GM12801 (cell line): ENCODE results near the gene MYH14.

Experiments
- TF ChIP-seq, protein P1 (sequence below): IDR thresholded peaks from one replicate; pipeline ENCODE4 v1.5.1; 2011; ENCODE audit warnings: control low read depth; ENCODE audit not compliant: insufficient read length; ENCODE audit errors: extremely low read depth

Gene MYH14

DNA sequence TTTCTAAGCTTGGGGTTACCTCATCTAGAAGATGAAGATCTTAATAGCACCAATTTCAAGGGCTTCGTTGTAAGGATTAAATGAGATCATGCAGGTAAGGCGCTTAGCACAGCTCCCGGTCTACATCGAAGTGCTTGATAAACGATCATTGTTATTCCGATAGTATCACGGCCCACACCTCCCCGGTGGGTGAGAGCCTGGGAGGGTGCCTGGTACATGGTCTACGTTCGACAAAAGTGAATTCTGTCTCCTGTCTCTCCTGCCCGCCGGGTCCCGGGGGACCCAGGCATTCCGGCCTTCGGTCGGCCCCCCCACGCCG, 501 bp upstream of the MYH14 start:
- TF ChIP-seq, protein P1, sequence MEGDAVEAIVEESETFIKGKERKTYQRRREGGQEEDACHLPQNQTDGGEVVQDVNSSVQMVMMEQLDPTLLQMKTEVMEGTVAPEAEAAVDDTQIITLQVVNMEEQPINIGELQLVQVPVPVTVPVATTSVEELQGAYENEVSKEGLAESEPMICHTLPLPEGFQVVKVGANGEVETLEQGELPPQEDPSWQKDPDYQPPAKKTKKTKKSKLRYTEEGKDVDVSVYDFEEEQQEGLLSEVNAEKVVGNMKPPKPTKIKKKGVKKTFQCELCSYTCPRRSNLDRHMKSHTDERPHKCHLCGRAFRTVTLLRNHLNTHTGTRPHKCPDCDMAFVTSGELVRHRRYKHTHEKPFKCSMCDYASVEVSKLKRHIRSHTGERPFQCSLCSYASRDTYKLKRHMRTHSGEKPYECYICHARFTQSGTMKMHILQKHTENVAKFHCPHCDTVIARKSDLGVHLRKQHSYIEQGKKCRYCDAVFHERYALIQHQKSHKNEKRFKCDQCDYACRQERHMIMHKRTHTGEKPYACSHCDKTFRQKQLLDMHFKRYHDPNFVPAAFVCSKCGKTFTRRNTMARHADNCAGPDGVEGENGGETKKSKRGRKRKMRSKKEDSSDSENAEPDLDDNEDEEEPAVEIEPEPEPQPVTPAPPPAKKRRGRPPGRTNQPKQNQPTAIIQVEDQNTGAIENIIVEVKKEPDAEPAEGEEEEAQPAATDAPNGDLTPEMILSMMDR: no peak

DNA sequence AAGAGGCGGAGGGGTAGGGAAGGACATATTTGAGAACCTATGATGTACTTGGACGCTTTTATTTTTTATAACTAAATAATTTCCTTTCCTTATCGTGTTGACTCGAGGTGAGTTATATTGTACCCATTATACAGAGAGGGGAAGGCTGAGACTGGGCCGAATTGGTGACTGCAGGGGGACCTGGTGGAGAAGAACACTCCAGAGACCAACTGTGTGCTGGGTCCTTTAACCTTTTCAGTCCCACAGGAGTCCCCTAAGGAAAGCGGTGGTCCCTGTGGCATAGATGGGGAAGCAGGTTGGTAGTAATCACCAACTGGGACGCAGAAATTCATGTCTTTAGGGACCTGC, 633 bp downstream of the MYH14 start:
- TF ChIP-seq, protein P1: no peak

DNA sequence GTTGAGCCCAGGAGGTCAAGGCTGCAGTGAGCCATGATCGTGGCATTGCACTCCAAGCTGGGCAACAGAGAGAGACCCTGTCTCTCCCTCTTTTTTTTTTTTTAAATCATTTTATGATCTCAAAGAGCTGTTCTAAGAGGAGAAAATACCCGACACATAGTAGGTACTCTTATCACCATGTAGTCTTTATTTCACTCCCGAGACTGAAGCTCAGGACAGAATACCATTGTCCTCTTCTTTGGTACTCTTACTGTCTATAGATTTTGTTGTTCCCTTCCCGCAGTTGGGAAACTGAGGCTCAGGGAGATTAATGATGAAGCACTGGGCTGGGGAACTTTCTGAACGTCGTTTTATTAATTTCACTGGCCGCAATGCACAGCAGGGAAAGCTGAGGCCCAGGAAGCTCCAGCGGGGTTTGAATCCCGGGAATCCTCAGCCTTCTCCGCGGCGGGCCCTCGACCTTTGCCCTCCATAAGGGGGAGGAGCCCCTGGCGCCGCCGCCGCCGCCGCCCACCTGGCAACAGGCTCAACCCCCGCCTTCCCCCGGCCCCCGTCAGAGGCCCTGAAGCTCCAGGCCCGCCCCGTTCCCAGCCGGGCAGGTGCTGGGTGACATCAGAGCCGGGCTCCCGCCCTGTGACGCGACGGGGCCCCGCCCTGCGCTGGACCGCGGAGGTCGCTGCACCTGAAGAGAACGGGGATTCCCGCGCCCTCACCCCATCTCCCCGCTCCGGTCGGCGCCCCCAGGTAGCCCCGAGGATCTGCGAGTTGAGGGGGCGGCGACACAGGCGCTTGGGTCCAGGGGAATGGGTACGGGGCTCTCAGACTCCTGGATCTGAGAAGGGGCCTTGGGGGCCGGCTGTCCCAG, 1.6 kb downstream of the MYH14 start:
- TF ChIP-seq, protein P1: no peak

DNA sequence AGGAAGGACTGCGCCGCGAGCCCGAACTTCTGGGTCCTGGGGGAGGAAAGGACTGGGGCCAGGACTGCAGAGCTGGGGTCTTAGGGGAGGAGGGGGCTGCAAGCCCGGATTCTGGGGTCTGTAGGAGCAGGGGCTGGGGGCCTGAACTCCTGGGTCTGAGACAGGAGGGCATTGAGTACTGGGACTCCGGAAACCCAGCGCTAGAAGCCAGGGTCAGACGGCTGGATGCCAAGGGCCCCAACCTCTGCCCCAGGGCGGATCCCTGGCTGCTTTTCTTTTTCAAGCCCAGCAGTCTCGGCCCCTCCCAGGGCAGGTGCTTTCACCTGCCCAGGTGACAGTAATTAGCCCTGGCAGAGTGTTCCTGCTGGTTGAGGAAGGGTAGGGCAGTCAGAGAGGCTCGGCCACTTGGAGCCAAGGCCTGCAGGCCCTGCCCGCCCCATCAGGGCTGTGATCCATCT, 2.3 kb downstream of the MYH14 start:
- TF ChIP-seq, protein P1: no peak

DNA sequence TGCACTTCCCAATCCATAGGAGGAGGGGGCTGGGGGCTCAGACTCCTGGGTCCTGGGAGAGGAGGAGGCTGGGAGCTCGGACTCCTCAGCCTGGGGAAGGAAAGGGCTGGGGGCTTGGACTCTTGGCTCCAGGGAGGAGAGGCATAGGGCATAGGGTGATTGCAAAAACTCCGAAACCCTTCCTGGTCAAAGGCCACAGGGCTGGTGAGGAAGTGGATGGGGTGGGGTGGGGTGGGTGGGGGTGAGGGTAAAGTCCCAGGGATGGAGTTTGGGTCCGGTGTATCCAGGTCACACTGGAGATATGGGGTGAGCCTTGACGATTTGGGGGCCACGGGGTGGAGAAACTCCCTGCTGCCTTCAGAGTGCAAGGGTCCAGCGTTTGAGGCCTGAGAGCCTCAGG, 2.8 kb downstream of the MYH14 start:
- TF ChIP-seq, protein P1: no peak

DNA sequence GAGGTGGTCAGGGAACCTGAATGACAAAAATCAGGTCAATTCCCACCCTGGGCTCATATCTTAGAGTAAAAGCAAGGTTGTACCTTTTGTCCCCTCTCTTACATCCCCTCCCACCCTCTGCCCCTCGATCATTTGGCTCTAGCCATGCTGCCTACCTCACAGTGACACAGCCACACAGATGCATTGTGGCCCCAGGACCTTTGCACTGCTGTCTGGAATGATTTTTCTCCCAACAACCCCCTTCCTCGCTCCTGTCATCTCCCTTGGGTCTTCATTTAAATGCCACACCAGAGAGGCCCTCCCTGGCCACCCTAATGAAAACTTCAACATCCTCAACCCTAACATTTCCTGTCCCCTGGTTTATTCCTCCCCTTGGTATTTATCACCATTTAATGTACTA, 4.3 kb downstream of the MYH14 start:
- TF ChIP-seq, protein P1: no peak

DNA sequence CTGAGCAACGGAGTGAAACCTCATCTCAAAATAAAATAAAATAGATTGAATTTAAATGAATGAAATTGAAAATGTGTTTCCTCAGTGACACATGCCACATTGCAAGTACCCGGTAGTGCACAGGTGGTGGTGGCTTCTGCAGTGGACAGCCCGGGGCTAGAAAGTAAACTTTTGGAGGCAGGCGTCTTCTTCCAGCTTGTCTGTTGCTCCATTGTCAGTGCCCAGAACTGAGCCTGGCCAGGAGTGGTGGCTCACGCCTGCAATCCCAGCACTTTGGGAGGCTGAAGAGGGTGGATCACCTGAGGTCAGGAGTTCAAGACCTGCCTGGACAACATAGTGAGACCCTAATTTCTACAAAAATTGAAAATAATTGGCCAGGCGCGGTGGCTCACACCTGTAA, 5.7 kb downstream of the MYH14 start:
- TF ChIP-seq, protein P1: no peak

DNA sequence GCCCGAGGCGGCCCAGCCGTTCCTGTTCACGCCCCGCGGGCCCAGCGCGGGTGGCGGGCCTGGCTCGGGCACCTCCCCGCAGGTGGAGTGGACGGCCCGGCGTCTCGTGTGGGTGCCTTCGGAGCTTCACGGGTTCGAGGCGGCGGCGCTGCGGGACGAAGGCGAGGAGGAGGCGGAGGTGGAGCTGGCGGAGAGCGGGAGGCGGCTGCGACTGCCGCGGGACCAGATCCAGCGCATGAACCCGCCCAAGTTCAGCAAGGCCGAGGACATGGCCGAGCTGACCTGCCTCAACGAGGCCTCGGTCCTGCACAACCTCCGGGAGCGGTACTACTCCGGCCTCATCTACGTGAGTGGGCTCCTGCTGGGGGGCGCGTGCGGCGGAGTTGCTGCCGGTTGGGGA, 7.0 kb downstream of the MYH14 start:
- TF ChIP-seq, protein P1: no peak
